Measurements from ENCODE around the gene HMOX2.

GRCh38 chr16:4472880-4473279 is 3.3 kb upstream of the HMOX2 start:
- TF ChIP-seq CTCF (IDR thresholded peaks at IDR 0.05; ENCODE audit: low read depth, low read length) (no peak), EZH2phosphoT487 (IDR thresholded peaks at IDR 0.05; ENCODE audit: low read depth) (no peak)

Data from OCI-LY3 (cell line).